Measurements from ENCODE around the gene SAG. TPM values are rescaled to one million over a fixed set of nuclear protein-coding genes. Genes with fewer than 3 reads are reported as not detected.

Gene SAG
- total and polyA plus RNA-seq, 10 of the 15 experiments (the other 5 are each of a cell fraction or from before 2014, with no cell fraction given) = 0.06 to 0.47 TPM; not detected in 8

GRCh38 chr2:233343171-233343705 is 35.6 kb downstream of the SAG start:
- Histone ChIP-seq H3K4me3 (no peak overlapping the region), H3K9ac (ENCODE audit: control insufficient read depth, insufficient read depth, low read length) (no peak overlapping the region), H3K36me3 (ENCODE audit: control insufficient read depth in 2 of 2, insufficient read depth in 2 of 2, low read length in 1 of 2) (no peaks in the 10 kb centered on the region), H3K27me3 (replicated peaks in 1 of 2; ENCODE audit: control insufficient read depth in 2 of 2, insufficient read depth in 2 of 2, low read length in 1 of 2) (no peaks in the 10 kb centered on the region; a peak in 1 of 4 replicates), H3K27ac (ENCODE audit: control insufficient read depth, insufficient read depth) (no peak overlapping the region), H3K4me2 (ENCODE audit: control insufficient read depth, insufficient read depth) (no peak overlapping the region), H3K4me1 (ENCODE audit: control insufficient read depth, insufficient read depth, low read length) (no peaks in the 10 kb centered on the region), H2AFZ (ENCODE audit: control insufficient read depth, low read depth, low read length) (no peak overlapping the region), H4K20me1 (ENCODE audit: control insufficient read depth, insufficient read depth) (no peaks in the 10 kb centered on the region), H3K9me3 (replicated peaks; ENCODE audit: control insufficient read depth, insufficient read depth, low read length) (no peaks in the 10 kb centered on the region), H3K79me2 (ENCODE audit: control insufficient read depth, insufficient read depth, low read length) (no peaks in the 10 kb centered on the region)
- SMC1A ChIA-PET (ENCODE audit: uncharacterized antibody, unreplicated experiment) = interaction anchor here (1.4 kb wide), 1 partner anchor 15 kb away, joined by 5 read pairs; no protein-coding TSS in a partner anchor
- DNase-seq (ENCODE audit: low read depth, low spot score) (no peak), ATAC-seq (no peak), FAIRE-seq (no peak)
- BruUV-seq (replicated peaks) = no TSS peak
- in situ Hi-C loops (cut with MboI) (no loop called here), intact Hi-C loops (cut with micrococcal nuclease; ENCODE audit: unreplicated experiment) (no loop called here)
- POLR2A ChIA-PET = no interaction called here
- RAD21 ChIA-PET (ENCODE audit: unreplicated experiment) = no interaction called here
- CTCF ChIA-PET = interaction anchor here (1.5 to 1.6 kb wide), 2 partner anchors 11 to 13 kb away, joined by 5 to 7 read pairs; partner anchors contain the start of gene DGKD
- WGBS (ENCODE audit: insufficient coverage, insufficient replicate concordance, low lambda C conversion rate, missing lambda C conversion rate) = 77% methylated on average over 15 of the region's 15 CpGs
- TF ChIP-seq NR2C1 (IDR thresholded peaks at IDR 0.05) = no peak
- TF ChIP-seq PML (IDR thresholded peaks at IDR 0.05; ENCODE audit: low read length) = no peak
- TF ChIP-seq PAX8 (IDR thresholded peaks at IDR 0.05) = no peak
- no peak for TF ChIP-seq CREM (IDR thresholded peaks at IDR 0.05; ENCODE audit: low read depth)
- TF ChIP-seq ZNF24 (IDR thresholded peaks at IDR 0.05) = no peak
- TF ChIP-seq SPI1 (IDR thresholded peaks at IDR 0.05; ENCODE audit: borderline replicate concordance, insufficient read depth, low read depth, low read length) = no peak
- TF ChIP-seq ZNF217 (IDR thresholded peaks at IDR 0.05) = no peak
- no peak for TF ChIP-seq NFYB (IDR thresholded peaks at IDR 0.05; ENCODE audit: insufficient read depth, low read depth, low read length)
- no peak for TF ChIP-seq TCF12 (IDR thresholded peaks at IDR 0.05; ENCODE audit: low read depth, low read length)
- TF ChIP-seq BCL3 (IDR thresholded peaks at IDR 0.05; ENCODE audit: borderline replicate concordance, insufficient read depth, low read depth, low read length, poor library complexity, severe bottlenecking) = no peak
- TF ChIP-seq NFIC (IDR thresholded peaks at IDR 0.05; ENCODE audit: low read depth, low read length) = no peak
- TF ChIP-seq MEF2A (IDR thresholded peaks at IDR 0.05; ENCODE audit: insufficient read depth, low read depth, low read length) = no peak
- TF ChIP-seq GATAD2B (conservative IDR thresholded peaks at IDR 0.05; ENCODE audit: low read depth) = no peak
- TF ChIP-seq KLF5 (IDR thresholded peaks at IDR 0.05; ENCODE audit: partially characterized antibody) = no peak
- no peak for TF ChIP-seq MAX (IDR thresholded peaks at IDR 0.05; ENCODE audit: low read depth, low read length)
- no peak for TF ChIP-seq ZZZ3 (IDR thresholded peaks at IDR 0.05; ENCODE audit: control insufficient read depth, insufficient read length, low read depth)
- TF ChIP-seq SRF (IDR thresholded peaks at IDR 0.05; ENCODE audit: low read depth in 2 of 2, low read length in 2 of 2) = no peak
- TF ChIP-seq, protein P1, sequence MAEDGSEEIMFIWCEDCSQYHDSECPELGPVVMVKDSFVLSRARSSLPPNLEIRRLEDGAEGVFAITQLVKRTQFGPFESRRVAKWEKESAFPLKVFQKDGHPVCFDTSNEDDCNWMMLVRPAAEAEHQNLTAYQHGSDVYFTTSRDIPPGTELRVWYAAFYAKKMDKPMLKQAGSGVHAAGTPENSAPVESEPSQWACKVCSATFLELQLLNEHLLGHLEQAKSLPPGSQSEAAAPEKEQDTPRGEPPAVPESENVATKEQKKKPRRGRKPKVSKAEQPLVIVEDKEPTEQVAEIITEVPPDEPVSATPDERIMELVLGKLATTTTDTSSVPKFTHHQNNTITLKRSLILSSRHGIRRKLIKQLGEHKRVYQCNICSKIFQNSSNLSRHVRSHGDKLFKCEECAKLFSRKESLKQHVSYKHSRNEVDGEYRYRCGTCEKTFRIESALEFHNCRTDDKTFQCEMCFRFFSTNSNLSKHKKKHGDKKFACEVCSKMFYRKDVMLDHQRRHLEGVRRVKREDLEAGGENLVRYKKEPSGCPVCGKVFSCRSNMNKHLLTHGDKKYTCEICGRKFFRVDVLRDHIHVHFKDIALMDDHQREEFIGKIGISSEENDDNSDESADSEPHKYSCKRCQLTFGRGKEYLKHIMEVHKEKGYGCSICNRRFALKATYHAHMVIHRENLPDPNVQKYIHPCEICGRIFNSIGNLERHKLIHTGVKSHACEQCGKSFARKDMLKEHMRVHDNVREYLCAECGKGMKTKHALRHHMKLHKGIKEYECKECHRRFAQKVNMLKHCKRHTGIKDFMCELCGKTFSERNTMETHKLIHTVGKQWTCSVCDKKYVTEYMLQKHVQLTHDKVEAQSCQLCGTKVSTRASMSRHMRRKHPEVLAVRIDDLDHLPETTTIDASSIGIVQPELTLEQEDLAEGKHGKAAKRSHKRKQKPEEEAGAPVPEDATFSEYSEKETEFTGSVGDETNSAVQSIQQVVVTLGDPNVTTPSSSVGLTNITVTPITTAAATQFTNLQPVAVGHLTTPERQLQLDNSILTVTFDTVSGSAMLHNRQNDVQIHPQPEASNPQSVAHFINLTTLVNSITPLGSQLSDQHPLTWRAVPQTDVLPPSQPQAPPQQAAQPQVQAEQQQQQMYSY (CRISPR knock-in tag; IDR thresholded peaks at IDR 0.05) = no peak
